Left hindlimb (tissue), 1 donor: ENCODE measurements around the gene ARHGEF33.
"Not testable (repeated sequence)": the region's sequence is repeated elsewhere in the genome, so short reads cannot be mapped to it uniquely, and the experiment has no call there.

Experiments used
- DNase-seq: peaks from one replicate; pipeline ENCODE4 v3.0.0-alpha.2; 2018

ARHGEF33 gene

GRCh38 chr2:38912619-38913018 is 22.9 kb downstream of the ARHGEF33 start:
- no peak for DNase-seq

GRCh38 chr2:38922389-38922788 is 32.7 kb downstream of the ARHGEF33 start:
- no peak for DNase-seq

GRCh38 chr2:38922902-38923301 is 33.2 kb downstream of the ARHGEF33 start:
- no peak for DNase-seq

GRCh38 chr2:38925982-38926381 is 36.3 kb downstream of the ARHGEF33 start:
- no peak for DNase-seq

- no peak for DNase-seq
These were observed 40.9 kb downstream of the ARHGEF33 start for GRCh38 chr2:38930600-38930999.

- DNase-seq: no peak
These were observed 42.9 kb downstream of the ARHGEF33 start for GRCh38 chr2:38932586-38932985.

GRCh38 chr2:38933653-38934052 is 44.0 kb downstream of the ARHGEF33 start:
- DNase-seq: no peak

- no peak for DNase-seq
These were observed 45.1 kb downstream of the ARHGEF33 start for GRCh38 chr2:38934742-38935141.

- DNase-seq: no peak
These were observed 46.0 kb downstream of the ARHGEF33 start for GRCh38 chr2:38935568-38936172.

- not testable (repeated sequence) for DNase-seq
These were observed 46.8 kb downstream of the ARHGEF33 start for GRCh38 chr2:38936516-38936915.

- no peak for DNase-seq
These were observed 47.9 kb downstream of the ARHGEF33 start for GRCh38 chr2:38937548-38937947.

GRCh38 chr2:38940746-38941145 is 51.1 kb downstream of the ARHGEF33 start:
- DNase-seq: no peak

- no peak for DNase-seq
These were observed 54.1 kb downstream of the ARHGEF33 start for GRCh38 chr2:38943784-38944183.

GRCh38 chr2:38945372-38945771 is 55.7 kb downstream of the ARHGEF33 start:
- no peak for DNase-seq

GRCh38 chr2:38945911-38946310 is 56.2 kb downstream of the ARHGEF33 start:
- DNase-seq: no peak

- DNase-seq: peak; percentile 61
These were observed 57.9 kb downstream of the ARHGEF33 start for GRCh38 chr2:38947241-38948239.

GRCh38 chr2:38948387-38948882 is 58.8 kb downstream of the ARHGEF33 start:
- DNase-seq: no peak

- DNase-seq: no peak
These were observed 59.3 kb downstream of the ARHGEF33 start for GRCh38 chr2:38948995-38949394.

- DNase-seq: no peak
These were observed 62.1 kb downstream of the ARHGEF33 start for GRCh38 chr2:38951766-38952165.

GRCh38 chr2:38957972-38958371 is 68.3 kb downstream of the ARHGEF33 start:
- no peak for DNase-seq

GRCh38 chr2:38959466-38959865 is 69.8 kb downstream of the ARHGEF33 start:
- no peak for DNase-seq

- DNase-seq: peak; percentile 89
These were observed 70.4 kb downstream of the ARHGEF33 start for GRCh38 chr2:38959938-38960608.

GRCh38 chr2:38960609-38961320 is 71.1 kb downstream of the ARHGEF33 start:
- no peak for DNase-seq
